RWPE2 (cell line): ENCODE results near the gene RAI1.

ENCODE experiments used
- ATAC-seq: fragments of 200-7000 bp; cut with Tn5 transposase; 3 replicates; pipeline ENCODE4 v1.9.1; 2021; ENCODE audit warnings: low read depth
- DNase-seq: peaks from one replicate; pipeline ENCODE4 v3.0.0-alpha.2; 2020; ENCODE audit warnings: low spot score
- H3K27ac ChIP-seq: fragments of 450-650 bp; 2 replicates; pipeline ENCODE4 v1.5.1; 2017; ENCODE audit warnings: mild to moderate bottlenecking; ENCODE audit not compliant: poor library complexity, severe bottlenecking
- H3K27me3 ChIP-seq: fragments of 250-450 bp; sonication (Bioruptor Pico); 2 replicates; pipeline ENCODE4 v1.5.1; 2021; ENCODE audit warnings: mild to moderate bottlenecking, moderate library complexity; ENCODE audit not compliant: insufficient read depth, poor library complexity, severe bottlenecking
- H3K36me3 ChIP-seq: fragments of 250-450 bp; sonication (Bioruptor Pico); 2 replicates; pipeline ENCODE4 v1.5.1; 2020; ENCODE audit warnings: low read depth, mild to moderate bottlenecking, moderate library complexity
- H3K4me1 ChIP-seq: fragments of 250-450 bp; sonication (Bioruptor Pico); 2 replicates; pipeline ENCODE4 v1.5.1; 2021; ENCODE audit warnings: mild to moderate bottlenecking, moderate library complexity; ENCODE audit not compliant: insufficient read depth, poor library complexity, severe bottlenecking
- H3K4me3 ChIP-seq: fragments of 250-450 bp; sonication (Bioruptor Pico); 2 replicates; pipeline ENCODE4 v1.5.1; 2021; ENCODE audit warnings: mild to moderate bottlenecking, moderate library complexity; ENCODE audit not compliant: severe bottlenecking
- H3K9me3 ChIP-seq: fragments of 250-450 bp; sonication (Bioruptor Pico); 2 replicates; pipeline ENCODE4 v1.5.1; 2021; ENCODE audit warnings: mild to moderate bottlenecking, moderate library complexity; ENCODE audit not compliant: severe bottlenecking
- TF ChIP-seq, protein P1 (sequence below): fragments of 450-650 bp; IDR thresholded peaks from one replicate; pipeline ENCODE4 v1.5.1; 2017; ENCODE audit warnings: mild to moderate bottlenecking, moderate library complexity; ENCODE audit not compliant: poor library complexity, severe bottlenecking

RAI1 gene

DNA sequence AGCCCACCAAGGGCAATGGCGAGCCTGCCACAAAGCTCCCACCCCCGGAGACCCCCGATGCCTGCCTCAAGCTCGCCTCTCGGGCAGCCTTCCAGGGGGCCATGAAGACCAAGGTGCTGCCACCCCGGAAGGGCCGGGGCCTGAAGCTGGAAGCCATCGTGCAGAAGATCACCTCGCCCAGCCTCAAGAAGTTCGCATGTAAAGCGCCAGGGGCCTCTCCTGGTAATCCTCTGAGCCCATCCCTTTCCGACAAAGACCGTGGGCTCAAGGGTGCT lies 115.5 kb downstream of the RAI1 start:
- H3K9me3 ChIP-seq: no peaks in the 10 kb centered on the region
- TF ChIP-seq, protein P1, sequence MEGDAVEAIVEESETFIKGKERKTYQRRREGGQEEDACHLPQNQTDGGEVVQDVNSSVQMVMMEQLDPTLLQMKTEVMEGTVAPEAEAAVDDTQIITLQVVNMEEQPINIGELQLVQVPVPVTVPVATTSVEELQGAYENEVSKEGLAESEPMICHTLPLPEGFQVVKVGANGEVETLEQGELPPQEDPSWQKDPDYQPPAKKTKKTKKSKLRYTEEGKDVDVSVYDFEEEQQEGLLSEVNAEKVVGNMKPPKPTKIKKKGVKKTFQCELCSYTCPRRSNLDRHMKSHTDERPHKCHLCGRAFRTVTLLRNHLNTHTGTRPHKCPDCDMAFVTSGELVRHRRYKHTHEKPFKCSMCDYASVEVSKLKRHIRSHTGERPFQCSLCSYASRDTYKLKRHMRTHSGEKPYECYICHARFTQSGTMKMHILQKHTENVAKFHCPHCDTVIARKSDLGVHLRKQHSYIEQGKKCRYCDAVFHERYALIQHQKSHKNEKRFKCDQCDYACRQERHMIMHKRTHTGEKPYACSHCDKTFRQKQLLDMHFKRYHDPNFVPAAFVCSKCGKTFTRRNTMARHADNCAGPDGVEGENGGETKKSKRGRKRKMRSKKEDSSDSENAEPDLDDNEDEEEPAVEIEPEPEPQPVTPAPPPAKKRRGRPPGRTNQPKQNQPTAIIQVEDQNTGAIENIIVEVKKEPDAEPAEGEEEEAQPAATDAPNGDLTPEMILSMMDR: no peak
- ATAC-seq (no peak), DNase-seq (no peak)
- H3K4me1 ChIP-seq: no peaks in the 10 kb centered on the region
- H3K4me3 ChIP-seq: no peak overlapping the region
- peaks cover 60% of the 10 kb centered on the region for H3K36me3 ChIP-seq
- H3K27ac ChIP-seq: no peak overlapping the region
- H3K27me3 ChIP-seq: no peaks in the 10 kb centered on the region

- peaks cover 66% of the 10 kb centered on the region for H3K36me3 ChIP-seq
- no peaks in the 10 kb centered on the region for H3K9me3 ChIP-seq
- no peaks in the 10 kb centered on the region for H3K27me3 ChIP-seq
- no peak for ATAC-seq
- H3K27ac ChIP-seq: no peak overlapping the region
- H3K4me3 ChIP-seq: no peak overlapping the region
- TF ChIP-seq, protein P1: no peak
- DNase-seq: no peak
- no peaks in the 10 kb centered on the region for H3K4me1 ChIP-seq
Measured at GRCh38 chr17:17797119-17797809, 116.0 kb downstream of the RAI1 start.

DNA sequence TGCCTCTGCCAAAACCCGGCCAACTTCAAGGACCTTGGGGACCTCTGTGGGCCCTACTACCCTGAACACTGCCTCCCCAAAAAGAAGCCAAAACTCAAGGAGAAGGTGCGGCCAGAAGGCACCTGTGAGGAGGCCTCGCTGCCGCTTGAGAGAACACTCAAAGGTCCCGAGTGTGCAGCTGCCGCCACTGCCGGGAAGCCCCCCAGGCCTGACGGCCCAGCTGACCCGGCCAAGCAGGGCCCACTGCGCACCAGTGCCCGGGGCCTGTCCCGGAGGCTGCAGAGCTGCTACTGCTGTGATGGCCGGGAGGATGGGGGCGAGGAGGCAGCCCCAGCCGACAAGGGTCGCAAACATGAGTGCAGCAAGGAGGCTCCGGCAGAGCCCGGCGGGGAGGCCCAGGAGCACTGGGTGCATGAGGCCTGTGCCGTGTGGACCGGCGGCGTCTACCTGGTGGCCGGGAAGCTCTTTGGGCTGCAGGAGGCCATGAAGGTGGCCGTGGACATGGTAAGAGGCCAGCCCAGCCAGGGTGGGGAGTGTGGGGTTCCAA lies 116.8 kb downstream of the RAI1 start:
- Histone ChIP-seq H3K4me3 (no peak overlapping the region), H3K27ac (no peak overlapping the region), H3K36me3 (peaks cover 68% of the 10 kb centered on the region), H3K4me1 (no peaks in the 10 kb centered on the region), H3K27me3 (no peaks in the 10 kb centered on the region), H3K9me3 (no peaks in the 10 kb centered on the region)
- TF ChIP-seq, protein P1: no peak
- no peak for ATAC-seq
- DNase-seq: no peak

GRCh38 chr17:17798573-17799255 lies 117.5 kb downstream of the RAI1 start:
- no peak overlapping the region for H3K4me3 ChIP-seq
- H3K4me1 ChIP-seq: no peaks in the 10 kb centered on the region
- TF ChIP-seq, protein P1: no peak
- H3K36me3 ChIP-seq: peaks cover 66% of the 10 kb centered on the region
- ATAC-seq (no peak), DNase-seq (no peak)
- no peaks in the 10 kb centered on the region for H3K27me3 ChIP-seq
- H3K27ac ChIP-seq: no peak overlapping the region
- no peaks in the 10 kb centered on the region for H3K9me3 ChIP-seq
